ENCODE results near the gene LIFR. TPM values are rescaled to one million over a fixed set of nuclear protein-coding genes. Genes with fewer than 3 reads are reported as not detected.

The LIFR gene
- total RNA-seq, 1 experiment from 2014 or later, result 10.4 TPM

DNA sequence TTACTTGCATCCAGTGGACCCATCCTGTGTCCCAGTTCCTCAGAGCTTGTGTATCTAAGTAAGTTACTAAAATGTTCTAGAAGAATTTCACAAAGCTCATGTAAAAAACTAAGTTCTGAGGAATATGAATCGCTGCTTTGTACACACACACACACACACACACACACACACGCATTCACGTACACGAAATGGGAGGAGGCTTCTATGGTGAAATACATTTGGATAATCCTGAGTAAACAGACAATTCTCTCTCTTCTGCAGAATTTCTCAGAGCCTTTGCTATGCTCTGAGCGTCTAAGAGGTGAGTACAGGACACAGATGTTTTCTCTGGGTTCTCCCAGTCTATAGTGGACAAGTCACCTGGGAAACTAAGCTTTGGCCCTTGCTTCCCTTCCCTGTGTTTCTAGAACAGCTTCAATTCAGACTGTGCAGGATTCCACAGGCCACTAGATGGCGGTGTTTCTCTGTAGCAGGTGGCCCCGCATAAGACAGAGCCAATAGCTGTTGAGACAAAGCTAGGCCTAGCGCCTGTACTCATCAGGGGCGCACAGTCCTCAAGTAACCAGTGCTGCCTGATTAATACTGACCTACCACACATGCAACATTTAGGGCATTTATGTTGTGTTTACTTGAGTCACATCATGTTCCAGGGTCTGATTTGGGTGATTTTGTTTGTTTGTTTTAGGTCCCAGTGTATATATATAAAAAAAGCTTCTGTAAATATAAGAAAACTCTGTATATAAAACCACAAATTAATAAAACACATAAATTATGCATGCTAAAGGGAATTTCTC, 114.8 kb downstream of the LIFR start:
- Histone ChIP-seq H3K4me2 (ENCODE audit: low read length) (no peak overlapping the region), H3K4me1 (ENCODE audit: insufficient read depth, low read length) (no peaks in the 10 kb centered on the region), H3F3A (ENCODE audit: low read length, unreplicated experiment) (no peaks in the 10 kb centered on the region), H3K79me2 (ENCODE audit: low read length) (no peaks in the 10 kb centered on the region), H2AFZ (ENCODE audit: low read length) (no peak overlapping the region), H3K9ac (ENCODE audit: low read length) (no peak overlapping the region), H3K36me3 (ENCODE audit: low read depth, low read length) (no peaks in the 10 kb centered on the region), H4K20me1 (ENCODE audit: low read length) (no peaks in the 10 kb centered on the region), H3K4me3 (ENCODE audit: low read length) (no peak overlapping the region), H3K27ac (ENCODE audit: low read length) (no peak overlapping the region), H3K9me3 (ENCODE audit: low read length) (no peaks in the 10 kb centered on the region), H3K27me3 (ENCODE audit: low read length) (no peaks in the 10 kb centered on the region), H3K9me2 (replicated peaks; ENCODE audit: low read length) (no peaks in the 10 kb centered on the region)
- DNase-seq (peak; percentile 98), ATAC-seq (peak; percentile 99)
- ChIA-PET POLR2A (ENCODE audit: unreplicated experiment) (interaction anchor here (0.6 kb wide), 3 partner anchors 68 to 366 kb away, joined by 3 read pairs; no protein-coding TSS in a partner anchor), CTCF (interaction anchor here (0.5 to 1.8 kb wide), 35 partner anchors 13 to 552 kb away, joined by 3 to 114 read pairs (median 5); partner anchors contain the start of gene LIFR)
- no TSS peak for BruUV-seq (replicated peaks)
- intact Hi-C loops (cut with micrococcal nuclease), result loop anchor here (1.0 to 5.0 kb wide), 6 partner anchors 56 to 481 kb away; no protein-coding TSS in a partner anchor
- TF ChIP-seq EZH2phosphoT487 (IDR thresholded peaks at IDR 0.05; ENCODE audit: borderline replicate concordance, low read length), result no peak
- no peak for TF ChIP-seq EZH2 (IDR thresholded peaks at IDR 0.05; ENCODE audit: low read length, unreplicated experiment)
- TF ChIP-seq, protein P1, sequence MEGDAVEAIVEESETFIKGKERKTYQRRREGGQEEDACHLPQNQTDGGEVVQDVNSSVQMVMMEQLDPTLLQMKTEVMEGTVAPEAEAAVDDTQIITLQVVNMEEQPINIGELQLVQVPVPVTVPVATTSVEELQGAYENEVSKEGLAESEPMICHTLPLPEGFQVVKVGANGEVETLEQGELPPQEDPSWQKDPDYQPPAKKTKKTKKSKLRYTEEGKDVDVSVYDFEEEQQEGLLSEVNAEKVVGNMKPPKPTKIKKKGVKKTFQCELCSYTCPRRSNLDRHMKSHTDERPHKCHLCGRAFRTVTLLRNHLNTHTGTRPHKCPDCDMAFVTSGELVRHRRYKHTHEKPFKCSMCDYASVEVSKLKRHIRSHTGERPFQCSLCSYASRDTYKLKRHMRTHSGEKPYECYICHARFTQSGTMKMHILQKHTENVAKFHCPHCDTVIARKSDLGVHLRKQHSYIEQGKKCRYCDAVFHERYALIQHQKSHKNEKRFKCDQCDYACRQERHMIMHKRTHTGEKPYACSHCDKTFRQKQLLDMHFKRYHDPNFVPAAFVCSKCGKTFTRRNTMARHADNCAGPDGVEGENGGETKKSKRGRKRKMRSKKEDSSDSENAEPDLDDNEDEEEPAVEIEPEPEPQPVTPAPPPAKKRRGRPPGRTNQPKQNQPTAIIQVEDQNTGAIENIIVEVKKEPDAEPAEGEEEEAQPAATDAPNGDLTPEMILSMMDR (conservative IDR thresholded peaks at IDR 0.05; ENCODE audit: low read depth, low read length), result peak; percentile 99

DNA sequence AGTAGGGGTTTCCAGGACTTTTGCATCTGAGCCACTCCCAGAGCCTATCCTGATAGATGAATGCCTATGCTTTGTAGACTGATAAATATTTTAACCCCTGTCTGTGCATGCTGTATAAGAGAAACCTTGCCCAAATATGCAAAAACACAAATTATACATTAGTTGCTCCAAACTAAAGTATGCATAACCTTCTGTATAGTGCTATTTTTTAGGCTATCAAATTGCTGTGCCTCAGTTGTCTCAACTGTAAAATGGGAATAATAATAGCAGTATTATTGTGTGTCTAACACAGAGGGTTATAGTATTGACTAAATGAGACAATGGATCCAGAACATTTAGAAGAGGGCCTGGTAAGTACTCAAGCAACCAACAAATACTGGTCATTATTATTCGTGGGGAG, 117.7 kb downstream of the LIFR start:
- Histone ChIP-seq H3K4me1 (ENCODE audit: insufficient read depth, low read length) (no peaks in the 10 kb centered on the region), H3K36me3 (ENCODE audit: low read depth, low read length) (no peaks in the 10 kb centered on the region), H3K27ac (ENCODE audit: low read length) (no peak overlapping the region), H4K20me1 (ENCODE audit: low read length) (no peaks in the 10 kb centered on the region), H3K4me3 (ENCODE audit: low read length) (no peak overlapping the region), H3K9me2 (replicated peaks; ENCODE audit: low read length) (no peaks in the 10 kb centered on the region; the same call in 1 of the 2 replicates), H3K4me2 (ENCODE audit: low read length) (no peak overlapping the region), H3F3A (ENCODE audit: low read length, unreplicated experiment) (no peaks in the 10 kb centered on the region), H3K27me3 (ENCODE audit: low read length) (no peaks in the 10 kb centered on the region), H2AFZ (ENCODE audit: low read length) (no peak overlapping the region), H3K79me2 (ENCODE audit: low read length) (no peaks in the 10 kb centered on the region), H3K9ac (ENCODE audit: low read length) (no peak overlapping the region), H3K9me3 (ENCODE audit: low read length) (no peaks in the 10 kb centered on the region)
- ATAC-seq (no peak), DNase-seq (no peak)
- TF ChIP-seq EZH2 (IDR thresholded peaks at IDR 0.05; ENCODE audit: low read length, unreplicated experiment) (no peak), EZH2phosphoT487 (IDR thresholded peaks at IDR 0.05; ENCODE audit: borderline replicate concordance, low read length) (no peak)
- TF ChIP-seq, protein P1 (conservative IDR thresholded peaks at IDR 0.05; ENCODE audit: low read depth, low read length), result no peak
- ChIA-PET CTCF (no interaction called here), POLR2A (ENCODE audit: unreplicated experiment) (no interaction called here)
- intact Hi-C loops (cut with micrococcal nuclease), result no loop called here
- BruUV-seq (replicated peaks), result no TSS peak

Measured in PC-3 (cell line).